ENCODE results near the gene CYP2S1.

The CYP2S1 gene

DNA sequence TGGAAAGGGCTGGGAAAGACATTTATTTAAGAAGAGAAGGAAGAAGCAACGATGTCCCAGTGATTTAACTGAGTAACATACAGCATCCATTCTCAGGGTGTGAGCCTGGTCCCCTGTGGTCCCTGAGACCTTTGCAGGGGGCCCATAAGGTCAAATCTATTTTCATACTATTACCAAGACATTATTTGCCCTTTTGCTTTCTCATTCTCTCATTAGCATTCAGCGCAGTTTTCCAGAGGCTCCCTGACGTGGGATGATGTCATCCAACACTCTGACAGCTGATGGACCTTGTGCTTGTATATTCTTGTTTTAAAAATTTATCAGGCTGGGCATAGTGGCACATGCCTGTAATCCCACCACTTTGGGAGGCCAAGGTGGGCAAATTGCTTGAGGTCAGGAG, 52.8 kb downstream of the CYP2S1 start:
- DNase-seq (ENCODE audit: low read depth) = no peak
- no peak overlapping the region for H3K4me3 ChIP-seq (ENCODE audit: control insufficient read depth, low read depth, low read length)
- TF ChIP-seq, protein P1, sequence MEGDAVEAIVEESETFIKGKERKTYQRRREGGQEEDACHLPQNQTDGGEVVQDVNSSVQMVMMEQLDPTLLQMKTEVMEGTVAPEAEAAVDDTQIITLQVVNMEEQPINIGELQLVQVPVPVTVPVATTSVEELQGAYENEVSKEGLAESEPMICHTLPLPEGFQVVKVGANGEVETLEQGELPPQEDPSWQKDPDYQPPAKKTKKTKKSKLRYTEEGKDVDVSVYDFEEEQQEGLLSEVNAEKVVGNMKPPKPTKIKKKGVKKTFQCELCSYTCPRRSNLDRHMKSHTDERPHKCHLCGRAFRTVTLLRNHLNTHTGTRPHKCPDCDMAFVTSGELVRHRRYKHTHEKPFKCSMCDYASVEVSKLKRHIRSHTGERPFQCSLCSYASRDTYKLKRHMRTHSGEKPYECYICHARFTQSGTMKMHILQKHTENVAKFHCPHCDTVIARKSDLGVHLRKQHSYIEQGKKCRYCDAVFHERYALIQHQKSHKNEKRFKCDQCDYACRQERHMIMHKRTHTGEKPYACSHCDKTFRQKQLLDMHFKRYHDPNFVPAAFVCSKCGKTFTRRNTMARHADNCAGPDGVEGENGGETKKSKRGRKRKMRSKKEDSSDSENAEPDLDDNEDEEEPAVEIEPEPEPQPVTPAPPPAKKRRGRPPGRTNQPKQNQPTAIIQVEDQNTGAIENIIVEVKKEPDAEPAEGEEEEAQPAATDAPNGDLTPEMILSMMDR (IDR thresholded peaks at IDR 0.05; ENCODE audit: control insufficient read depth, insufficient read depth, low read depth, low read length, missing control alignments) = no peak

DNA sequence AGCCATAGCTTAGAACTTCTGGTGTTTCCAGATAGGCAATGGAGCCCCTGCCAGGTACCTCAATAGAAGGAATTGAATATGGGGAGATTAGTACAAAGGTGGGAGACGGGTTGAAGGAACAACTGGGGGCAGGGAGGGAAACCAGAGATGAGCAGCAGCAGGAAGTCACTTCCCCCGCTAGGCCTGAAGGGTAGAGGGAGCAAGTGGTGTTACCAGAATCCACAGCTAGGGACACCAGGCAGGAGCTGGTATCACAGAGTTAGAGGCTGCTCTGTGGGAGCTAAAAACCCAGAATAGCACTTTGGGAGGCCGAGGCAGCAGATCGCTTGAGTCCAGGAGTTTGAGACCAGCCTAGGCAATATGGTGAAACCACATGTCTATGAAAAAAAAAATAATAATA, 55.9 kb downstream of the CYP2S1 start:
- DNase-seq (ENCODE audit: low read depth) = no peak
- H3K4me3 ChIP-seq (ENCODE audit: control insufficient read depth, low read depth, low read length) = no peak overlapping the region
- TF ChIP-seq, protein P1 (IDR thresholded peaks at IDR 0.05; ENCODE audit: control insufficient read depth, insufficient read depth, low read depth, low read length, missing control alignments) = no peak

DNA sequence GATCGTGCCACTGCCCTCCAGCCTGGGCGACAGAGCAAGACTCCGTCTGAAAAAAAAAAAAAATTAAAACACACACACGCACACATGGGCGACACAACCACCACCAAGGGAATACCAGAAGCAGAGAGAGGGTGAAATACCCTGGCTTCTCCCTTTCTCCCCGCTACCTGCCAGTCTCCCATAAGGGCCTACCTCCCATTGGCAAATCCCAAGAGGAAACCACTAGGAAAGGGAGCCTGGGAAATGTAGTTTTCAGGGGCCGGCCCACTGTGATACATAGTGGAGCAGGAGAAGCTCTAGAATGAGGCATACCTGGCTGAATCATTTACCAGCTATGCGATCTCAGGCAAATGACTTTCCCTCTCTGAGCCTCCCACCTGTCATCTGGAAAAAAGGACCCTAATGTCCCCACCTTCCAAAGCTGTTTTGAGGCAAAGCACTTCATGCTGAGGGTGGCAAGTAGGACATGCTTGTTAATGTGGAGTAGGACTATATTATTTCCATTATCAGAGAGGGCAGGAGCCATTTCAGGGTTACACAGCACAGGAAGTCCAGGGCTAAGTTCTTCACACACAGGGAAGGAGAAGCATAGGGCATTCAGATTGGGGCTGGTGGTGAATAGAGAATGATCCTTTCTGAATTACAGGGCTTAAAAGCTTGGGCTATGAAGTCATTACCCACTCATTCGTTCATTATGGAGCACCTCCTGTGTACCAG, 56.8 kb downstream of the CYP2S1 start:
- TF ChIP-seq, protein P1 (IDR thresholded peaks at IDR 0.05; ENCODE audit: control insufficient read depth, insufficient read depth, low read depth, low read length, missing control alignments) = no peak
- DNase-seq (ENCODE audit: low read depth) = no peak

GRCh38 chr19:41253660-41254059, 60.6 kb downstream of the CYP2S1 start:
- H3K4me3 ChIP-seq (ENCODE audit: control insufficient read depth, low read depth, low read length) = no peak overlapping the region
- TF ChIP-seq, protein P1 (IDR thresholded peaks at IDR 0.05; ENCODE audit: control insufficient read depth, insufficient read depth, low read depth, low read length, missing control alignments) = no peak

More for the DNA sequence above, 56.8 kb downstream of the CYP2S1 start:
- H3K4me3 ChIP-seq (ENCODE audit: control insufficient read depth, low read depth, low read length) = no peak overlapping the region

GRCh38 chr19:41255171-41255570, 62.2 kb downstream of the CYP2S1 start:
- TF ChIP-seq, protein P1 (IDR thresholded peaks at IDR 0.05; ENCODE audit: control insufficient read depth, insufficient read depth, low read depth, low read length, missing control alignments) = no peak
- no peak overlapping the region for H3K4me3 ChIP-seq (ENCODE audit: control insufficient read depth, low read depth, low read length)
- DNase-seq (ENCODE audit: low read depth) = no peak

More at GRCh38 chr19:41253660-41254059, 60.6 kb downstream of the CYP2S1 start:
- DNase-seq (ENCODE audit: low read depth) = no peak

All from AG09309 (cell line).